HTR-8/SVneo (cell line): ENCODE measurements around the gene CDKL5.
"Not testable (repeated sequence)": the region's sequence is repeated elsewhere in the genome, so short reads cannot be mapped to it uniquely, and the experiment has no call there.

ENCODE experiments used
- DNase-seq: peaks from one replicate; pipeline ENCODE4 v3.0.0; 2011; ENCODE audit warnings: low spot score, mixed read lengths; ENCODE audit not compliant: insufficient read length
- FAIRE-seq: peaks from 2 replicates; lab custom pipeline; 2011; peaks lifted over from hg19 to GRCh38; lab: Jason Lieb, UNC

Gene CDKL5

DNA sequence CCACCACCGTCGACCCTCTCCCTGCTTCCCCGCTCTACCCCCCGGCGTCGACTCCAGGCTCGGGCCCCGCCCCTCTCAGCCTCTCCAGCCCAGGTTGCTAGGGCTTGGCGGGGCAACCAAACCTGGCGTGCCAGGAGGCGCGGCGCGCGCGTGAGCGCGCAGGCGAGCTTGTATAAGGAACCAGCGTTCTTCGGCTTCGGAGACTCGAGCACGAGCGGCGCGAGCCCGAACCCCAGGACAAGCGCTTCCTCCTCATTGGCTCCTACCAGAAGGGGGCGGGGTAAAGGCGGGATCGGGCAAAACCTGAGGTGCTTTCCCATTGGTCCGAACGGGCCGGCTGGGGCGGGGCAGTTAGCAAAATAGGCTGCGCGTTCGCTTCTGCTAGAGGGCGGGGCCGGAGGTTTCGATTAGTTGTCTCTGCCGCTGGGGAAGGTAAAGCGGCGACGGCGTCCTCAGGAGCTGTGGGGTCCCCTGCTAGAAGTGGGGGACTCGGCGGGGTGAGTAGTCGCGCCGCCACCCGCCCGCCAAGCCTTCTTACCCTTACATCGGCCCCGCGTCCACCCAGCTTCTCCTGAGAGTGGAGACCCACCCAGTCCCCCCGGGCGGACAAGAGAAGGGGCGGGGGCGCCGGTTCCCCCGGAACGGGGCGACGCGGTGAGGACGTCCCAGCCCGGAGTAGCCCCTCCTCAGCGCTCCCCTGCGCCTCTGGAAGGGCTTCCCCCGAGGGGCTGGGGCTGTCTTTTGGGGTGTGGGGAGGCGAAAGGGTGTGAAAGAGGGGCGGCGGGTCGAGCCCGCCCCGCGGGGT, at the start of gene CDKL5:
Gene CDKL5 (plus strand): TSS at position 410 of the 805 bp plus-strand sequence. CDS start 81,489 bp downstream, outside the sequence.
- no peak for FAIRE-seq
- peak; percentile 64 for DNase-seq

DNA sequence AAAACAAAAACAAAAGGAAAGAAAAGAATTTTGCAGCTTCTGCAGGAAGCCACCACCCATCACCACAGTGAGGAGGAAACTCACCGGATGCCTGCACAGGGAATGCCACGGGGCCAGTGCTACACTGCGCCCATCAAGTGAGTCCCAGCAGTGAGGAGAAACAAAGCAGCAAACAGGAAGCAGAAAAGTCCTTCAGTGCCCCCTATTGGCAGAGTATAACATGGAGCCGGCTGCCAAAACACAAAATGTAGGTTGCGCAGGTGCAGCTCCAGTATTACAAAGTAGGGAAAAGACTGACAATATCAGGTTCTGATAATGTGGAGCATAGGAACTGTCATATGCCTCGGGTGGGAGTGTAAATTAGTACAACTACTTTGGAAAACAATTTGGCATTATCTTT, 47.6 kb upstream of the CDKL5 start:
- FAIRE-seq (no peak), DNase-seq (no peak)

DNA sequence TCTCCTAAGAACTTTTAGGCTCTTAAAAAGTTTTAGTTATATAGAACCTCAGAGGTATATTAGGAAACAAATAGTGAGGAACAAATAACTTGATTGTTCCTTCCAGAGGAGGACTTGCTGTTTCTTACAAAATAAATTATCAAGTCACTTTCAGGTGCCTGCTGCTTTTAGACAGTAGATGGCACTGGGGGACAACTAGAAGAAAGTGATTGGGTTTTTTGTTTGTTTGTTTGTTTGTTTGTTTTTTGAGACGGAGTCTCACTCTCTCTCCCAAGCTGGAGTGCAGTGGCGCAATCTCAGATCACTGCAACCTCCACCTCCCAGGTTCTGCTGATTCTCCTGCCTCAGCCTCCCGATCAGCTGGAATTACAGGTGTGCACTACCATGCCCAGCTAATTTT, 35.4 kb upstream of the CDKL5 start:
- no peak for FAIRE-seq
- DNase-seq = no peak

DNA sequence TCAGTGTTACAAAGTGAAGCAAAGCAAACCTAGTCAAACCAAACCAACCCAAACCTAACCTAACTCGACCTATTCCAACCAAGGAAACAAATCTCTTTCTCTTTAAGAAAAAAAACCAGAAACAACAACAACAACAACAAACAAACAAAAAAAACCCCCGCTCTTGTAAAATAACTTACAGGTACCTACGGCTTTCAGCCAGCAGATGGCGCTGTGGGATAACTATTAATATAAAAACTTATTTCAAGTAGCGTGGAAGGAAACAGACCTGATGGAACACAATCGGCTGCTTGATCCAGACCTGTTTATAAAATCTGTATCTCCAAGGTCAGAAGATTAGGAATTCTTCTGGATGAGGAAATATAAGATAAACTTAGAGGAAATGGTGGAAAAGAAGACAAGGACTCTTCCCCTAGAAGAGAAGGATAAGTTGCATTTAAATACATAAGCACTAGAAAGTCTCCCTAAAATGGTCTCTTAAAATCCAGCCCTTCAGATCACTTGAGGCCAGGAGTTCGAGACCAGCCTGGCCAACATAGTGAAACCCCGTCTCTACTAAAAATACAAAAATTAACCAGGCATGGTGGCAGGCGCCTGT, 34.4 kb upstream of the CDKL5 start:
- DNase-seq = peak; percentile 40
- no peak for FAIRE-seq

DNA sequence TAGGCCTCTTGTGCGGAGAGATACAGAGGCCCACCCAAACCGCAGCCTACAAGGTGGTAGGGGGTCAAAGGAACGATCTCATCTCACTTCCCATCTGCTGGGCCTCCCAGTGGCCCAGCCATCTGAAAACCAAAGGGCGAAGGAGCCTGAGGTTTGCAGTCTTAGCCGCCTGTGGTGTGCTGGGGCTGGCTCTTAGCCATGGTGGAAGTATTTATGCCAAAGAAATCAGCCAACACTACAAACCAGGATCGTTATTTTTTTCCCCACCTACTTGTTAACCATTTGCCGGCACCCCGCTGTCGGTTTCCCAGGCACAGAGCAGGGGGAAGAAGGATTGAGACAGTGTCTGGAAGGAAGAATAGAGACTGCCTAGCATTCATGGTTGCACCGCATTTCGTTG, 30.9 kb upstream of the CDKL5 start:
- DNase-seq = no peak
- FAIRE-seq = no peak

DNA sequence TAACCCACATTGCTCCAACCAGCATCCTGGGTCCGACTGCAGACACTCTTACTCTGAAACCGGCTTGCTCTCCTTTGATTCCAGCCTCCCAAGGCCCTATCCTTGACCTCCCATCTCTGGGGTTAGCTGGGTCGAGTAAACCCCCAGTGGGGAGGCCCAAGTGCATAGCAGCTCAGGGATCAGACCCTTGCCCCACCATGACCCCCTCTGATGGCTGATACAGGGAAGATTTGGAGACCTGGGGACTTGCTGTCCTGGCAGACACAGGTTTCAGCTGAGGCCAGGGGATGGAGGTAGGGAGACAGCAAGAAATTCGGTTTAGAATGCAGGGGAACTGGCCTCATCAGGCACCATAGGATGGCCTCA, 23.6 kb upstream of the CDKL5 start:
- DNase-seq (no peak), FAIRE-seq (no peak)

DNA sequence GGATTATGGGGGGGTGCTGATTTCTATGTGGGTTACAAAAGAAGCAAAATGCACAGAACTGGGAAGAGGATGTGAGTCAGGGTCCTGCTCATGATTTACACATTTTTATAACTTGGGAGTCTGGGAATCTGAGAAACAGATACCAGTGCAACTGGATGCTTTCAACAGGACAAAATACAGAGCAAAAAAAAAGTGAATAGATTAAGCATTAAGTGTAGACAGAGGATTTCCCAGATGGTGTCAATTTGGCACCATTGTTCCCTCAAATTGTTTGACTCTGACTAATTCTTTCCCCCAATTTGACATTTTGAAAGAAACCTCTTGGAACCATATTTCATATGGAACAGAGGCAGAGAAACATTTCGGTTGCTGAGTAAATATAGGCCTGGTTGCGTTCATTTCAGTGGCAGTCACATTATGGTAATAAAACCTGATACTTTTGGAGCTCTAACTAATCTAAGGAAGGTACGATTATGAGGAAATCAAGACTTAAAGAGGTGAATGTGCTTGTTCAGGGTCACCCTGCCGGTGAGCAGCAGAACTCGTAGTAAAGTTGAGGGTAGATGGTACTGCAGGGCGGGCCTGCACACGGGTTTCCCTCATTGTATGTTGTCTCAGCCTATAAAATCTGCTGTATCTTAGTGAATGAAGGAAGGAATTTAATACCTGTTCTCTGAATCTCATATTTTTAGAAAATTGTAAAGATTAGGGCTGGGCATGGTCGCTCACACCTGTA, 18.7 kb upstream of the CDKL5 start:
- FAIRE-seq = no peak

DNA sequence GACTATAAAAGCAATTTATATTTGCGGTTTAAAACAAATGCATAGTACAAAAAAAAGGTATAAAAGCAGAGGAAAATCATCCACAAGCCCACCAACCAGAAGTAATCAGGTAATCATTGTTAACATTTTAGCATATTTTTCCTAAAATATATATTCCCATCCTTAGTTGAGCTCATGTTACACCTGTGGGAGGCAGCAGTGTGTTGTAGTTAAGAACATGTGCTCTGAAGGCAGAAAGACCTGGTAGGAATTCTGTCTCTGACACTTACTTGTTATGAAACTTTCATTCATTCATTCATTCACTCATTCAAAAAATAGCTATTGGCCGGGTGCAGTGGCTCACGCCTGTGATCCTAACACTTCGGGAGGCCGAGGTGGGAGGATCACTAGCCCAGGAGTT, 15.4 kb upstream of the CDKL5 start:
- FAIRE-seq (no peak), DNase-seq (no peak)

More for the DNA sequence above, 18.7 kb upstream of the CDKL5 start:
- DNase-seq = no peak

DNA sequence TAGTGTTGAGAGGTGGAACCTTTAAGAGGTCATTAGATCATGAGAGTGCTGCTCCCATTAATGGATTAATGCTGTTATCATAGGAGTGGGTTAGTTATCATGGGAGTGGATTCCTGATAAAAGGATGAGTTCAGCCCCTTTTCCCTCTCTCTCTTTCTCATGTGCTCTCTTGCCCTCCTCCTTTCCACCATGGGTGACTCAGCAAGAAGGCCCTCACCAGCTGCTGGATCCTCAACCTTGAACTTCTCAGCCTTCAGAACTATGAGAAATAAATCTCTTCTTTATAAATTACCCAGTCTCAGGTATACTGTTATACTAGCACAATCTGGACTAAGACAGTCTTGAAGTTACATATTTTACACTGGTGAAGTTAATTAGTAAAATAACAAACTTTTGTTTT, 10.0 kb upstream of the CDKL5 start:
- DNase-seq (no peak), FAIRE-seq (no peak)

DNA sequence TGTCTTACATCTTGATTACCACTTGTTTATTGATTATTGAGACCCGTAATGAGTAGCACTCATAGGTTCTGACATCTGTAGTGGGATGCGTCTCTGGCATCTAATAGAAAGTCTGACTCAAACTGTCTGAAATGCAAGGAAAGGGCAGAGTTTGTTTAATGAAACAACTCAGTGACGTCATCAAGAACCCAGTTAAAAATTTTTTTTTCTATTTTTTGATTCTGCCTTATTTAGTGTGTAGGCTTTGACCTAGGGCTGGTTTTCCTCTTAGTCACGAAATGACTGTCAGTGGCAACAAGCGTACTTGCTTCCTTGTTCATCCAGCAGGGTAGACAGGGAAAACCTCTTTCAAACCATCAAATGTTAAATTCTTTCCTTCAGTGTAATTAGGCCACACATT, 3.1 kb upstream of the CDKL5 start:
- no peak for FAIRE-seq

DNA sequence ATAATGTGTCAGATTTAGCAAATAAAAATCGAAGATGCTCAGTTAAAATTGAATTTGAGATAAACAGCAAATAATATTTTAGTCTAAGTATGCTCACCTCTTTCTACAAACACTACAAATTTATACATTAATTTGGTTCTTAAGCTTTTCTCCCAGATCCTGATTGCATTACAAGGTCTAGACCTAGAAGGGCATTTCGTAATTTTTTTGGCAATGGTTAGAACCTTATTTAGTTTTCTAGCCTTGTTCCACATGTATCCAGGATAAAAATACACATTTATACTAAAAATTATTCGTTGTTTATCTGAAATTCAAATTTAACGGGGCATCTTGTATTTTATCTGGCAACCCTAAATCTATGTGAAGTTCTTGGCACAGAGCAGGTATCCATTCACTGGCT, 2.5 kb upstream of the CDKL5 start:
- DNase-seq (no peak), FAIRE-seq (no peak)

More for the DNA sequence above, 3.1 kb upstream of the CDKL5 start:
- DNase-seq = no peak

DNA sequence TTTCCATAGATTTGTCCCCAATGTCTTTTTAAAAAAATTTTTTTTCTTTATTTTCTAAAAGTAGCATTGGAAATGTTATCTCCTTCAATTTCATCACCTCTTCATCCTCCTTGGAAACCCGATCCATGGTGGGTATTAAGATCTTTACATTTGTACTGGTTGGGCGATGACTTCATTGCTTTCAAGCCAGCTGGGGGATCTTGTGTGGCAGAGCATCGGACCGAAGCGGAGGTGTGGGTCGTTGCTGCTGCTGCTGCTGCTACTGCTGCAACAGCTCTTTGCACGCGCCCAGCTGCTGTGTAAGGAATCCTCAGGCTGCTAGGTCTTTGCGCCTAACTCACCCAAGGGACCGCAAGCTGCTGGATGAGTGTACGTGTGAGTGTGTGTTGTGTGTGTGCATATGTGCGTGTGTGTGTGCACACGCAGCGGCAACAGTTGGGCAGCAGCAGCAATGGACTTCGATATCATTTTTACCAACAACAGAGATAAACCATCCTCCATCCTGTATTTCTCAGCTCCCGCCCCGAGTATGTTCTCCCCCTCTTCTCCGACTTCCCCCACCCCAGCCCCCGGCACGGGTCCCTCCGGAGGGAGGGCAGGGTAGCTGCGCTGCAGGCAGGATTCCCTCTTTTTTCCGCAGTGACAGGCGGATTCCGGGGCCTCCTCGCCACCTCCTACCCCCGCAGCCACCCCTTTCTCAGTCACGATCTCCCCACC, 768 bp upstream of the CDKL5 start:
- no peak for FAIRE-seq
- no peak for DNase-seq

DNA sequence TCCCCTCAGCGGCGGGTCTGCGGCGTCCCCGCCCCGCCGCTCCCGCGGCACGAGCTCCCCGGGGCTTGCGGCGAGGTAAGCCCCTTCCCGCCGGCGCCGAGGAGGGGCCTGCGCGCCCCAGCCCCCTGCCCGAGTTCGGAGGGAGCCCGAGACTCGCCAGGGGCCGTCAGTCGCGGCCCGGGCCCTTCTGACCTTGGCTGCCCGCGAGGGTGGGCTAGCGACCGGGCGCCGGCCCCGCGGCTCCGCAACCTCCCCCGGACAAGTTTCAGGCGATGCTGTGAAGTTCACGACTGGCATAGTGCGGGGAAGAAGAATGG, 554 bp downstream of the CDKL5 start:
- FAIRE-seq = no peak
- no peak for DNase-seq

DNA sequence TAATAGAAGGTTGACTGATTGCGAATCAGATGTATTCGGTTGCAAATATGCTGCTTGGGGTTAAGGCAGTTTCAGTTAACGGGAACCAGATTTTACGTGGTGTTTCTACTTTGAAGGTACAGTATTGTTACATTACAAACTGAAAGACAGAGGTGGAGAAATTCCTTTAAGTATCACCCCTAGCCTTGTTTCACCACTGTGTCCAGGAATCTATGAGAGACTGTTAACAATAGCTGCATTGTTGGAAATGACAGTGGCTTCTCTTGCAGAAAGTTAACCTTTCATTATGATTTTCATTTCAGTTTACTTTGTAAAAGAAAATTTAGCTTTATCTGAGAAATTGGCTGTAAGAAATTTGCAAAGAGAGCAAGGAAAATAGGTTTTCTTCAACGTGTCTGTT, 2.6 kb downstream of the CDKL5 start:
- no peak for FAIRE-seq
- DNase-seq = no peak

DNA sequence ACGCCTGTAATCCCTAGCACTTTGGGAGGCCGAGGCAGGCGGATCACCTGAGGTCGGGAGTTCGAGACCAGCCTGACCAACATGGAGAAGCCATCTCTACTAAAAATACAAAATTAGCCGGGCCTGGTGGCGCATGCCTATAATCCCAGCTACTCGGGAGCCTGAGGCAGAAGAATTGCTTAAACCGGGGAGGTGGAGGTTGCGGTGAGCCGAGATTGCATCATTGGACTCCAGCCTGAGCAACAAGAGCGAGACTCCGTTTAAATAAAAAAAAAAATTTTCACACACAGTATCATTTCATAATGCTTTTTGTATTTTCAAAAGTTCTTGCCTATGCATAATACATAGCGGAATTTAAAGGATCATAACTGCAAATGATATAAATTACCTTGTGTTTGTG, 7.9 kb downstream of the CDKL5 start:
- not testable (repeated sequence) for FAIRE-seq, DNase-seq

DNA sequence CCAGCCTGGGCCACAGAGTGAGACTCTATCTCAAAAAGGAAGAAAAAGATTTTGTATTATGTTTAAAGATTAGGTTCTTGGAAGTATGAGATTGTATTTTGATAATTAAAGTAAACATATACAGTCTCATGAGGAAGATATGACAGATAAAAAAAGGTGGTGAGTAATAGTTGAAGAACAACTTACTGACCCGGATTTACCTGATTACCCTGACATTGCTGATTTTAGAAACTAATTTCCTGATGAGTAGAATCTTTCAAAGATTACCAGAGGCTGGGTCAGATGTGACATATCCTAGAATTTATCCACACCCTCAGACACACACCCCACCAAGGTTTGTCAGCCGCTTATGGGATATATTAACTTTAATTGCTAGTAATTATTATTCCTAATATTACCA, 9.5 kb downstream of the CDKL5 start:
- no peak for FAIRE-seq

DNA sequence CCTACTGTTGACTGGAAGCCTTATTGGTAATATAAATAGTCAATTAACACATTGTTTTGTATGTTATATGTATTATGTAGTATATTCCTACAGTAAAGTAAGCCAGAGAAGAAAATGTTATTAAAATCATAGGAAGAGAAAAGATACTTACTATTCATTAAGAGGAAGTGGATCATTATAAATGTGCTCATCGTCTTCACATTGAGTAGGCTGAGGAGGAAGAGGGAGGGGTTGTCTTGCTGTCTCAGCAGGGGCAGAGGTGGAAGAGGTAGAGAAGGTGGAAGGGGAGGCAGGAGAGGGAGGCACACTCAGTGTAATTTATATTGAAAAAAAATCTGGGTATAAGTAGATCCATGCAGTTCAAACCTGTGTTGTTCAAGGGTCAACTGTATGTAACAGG, 10.6 kb downstream of the CDKL5 start:
- DNase-seq (no peak), FAIRE-seq (no peak)

More for the DNA sequence above, 9.5 kb downstream of the CDKL5 start:
- DNase-seq = no peak

DNA sequence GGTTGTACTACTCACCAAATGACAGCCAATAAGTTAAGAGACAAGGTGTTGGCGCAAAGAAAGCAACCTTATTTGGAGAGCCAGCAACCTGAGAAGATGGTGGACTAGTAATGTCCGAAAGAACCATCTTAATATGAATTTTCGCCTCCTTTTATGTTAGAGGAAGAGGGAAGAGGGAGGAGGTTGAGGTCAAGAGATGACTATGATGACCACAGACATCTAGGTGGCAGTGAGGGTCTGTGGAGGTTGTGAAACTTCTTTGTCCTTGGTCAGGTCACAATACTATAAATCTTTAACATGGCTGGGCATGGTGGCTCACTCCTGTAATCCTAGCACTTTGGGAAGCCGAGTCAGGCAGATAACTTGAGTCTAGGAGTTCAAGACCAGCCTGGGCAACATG, 15.4 kb downstream of the CDKL5 start:
- FAIRE-seq (no peak), DNase-seq (no peak)

DNA sequence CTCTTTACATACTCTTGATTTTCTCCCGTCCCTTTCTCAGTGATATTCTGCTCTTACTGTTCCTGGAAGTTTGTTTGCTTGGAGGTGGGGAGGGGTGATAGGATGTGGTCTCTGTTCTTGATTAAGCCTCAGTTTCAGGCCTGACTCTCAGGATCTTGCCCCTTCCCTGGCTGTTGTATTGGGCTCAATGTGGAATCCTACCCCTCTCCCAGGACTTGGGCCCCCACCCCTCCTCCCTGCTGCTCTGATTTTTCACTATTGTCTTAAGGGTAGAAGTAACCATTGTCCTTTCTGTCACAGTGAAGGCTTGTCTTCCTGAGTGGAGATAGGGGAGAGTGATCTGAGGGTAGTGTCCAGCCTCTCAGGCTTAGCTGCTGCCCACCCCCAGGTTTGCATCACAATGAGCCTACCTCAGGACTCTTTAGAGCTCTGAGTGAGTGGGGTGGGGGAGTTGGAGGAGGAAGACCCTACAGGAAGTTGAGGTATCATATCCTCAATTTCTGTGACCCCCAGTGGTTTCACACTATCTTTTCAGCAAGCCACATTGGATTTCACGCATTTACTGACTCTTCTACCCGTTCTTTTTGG, 16.5 kb downstream of the CDKL5 start:
- no peak for DNase-seq
- FAIRE-seq = no peak

DNA sequence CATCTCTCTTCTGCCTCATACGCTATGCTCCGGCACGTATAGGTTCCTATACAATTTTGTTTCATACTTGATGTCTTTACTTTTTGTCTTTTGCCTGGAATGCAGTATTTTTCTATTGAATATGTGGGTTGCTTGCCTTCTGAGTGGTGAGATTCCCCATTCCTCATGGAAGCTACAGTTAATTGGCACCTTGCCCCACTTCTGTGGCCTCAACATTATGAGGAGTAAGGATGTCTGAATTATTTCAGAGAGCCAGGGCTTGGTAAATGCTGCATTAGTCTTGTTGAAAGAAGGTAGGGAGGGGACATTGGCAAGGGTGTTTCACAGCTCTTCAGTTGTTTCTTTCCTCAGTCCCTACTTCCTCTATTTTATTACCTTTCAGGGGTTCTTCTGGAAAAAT, 23.0 kb downstream of the CDKL5 start:
- DNase-seq (no peak), FAIRE-seq (no peak)
